Loucy (cell line): ENCODE results near the gene ZNF530.
A peak's percentile ranks its signal among the peaks of the same experiment; 100 is the strongest.

Experiments
- H2AFZ ChIP-seq: fragments of 200-600 bp; sonication (generic); 2 replicates; pipeline ENCODE4 v1.6.0; 2016; ENCODE audit warnings: antibody characterized with exemption, mild to moderate bottlenecking, low read length, moderate library complexity
- H3F3A ChIP-seq: fragments of 200-600 bp; 2 replicates; pipeline ENCODE4 v1.6.0; 2016; ENCODE audit warnings: antibody characterized with exemption, low read depth, mild to moderate bottlenecking
- H3K27me3 ChIP-seq: fragments of 200-600 bp; sonication (generic); 2 replicates; pipeline ENCODE4 v1.6.1; 2014; ENCODE audit warnings: low read length, mild to moderate bottlenecking; ENCODE audit not compliant: insufficient read depth, poor library complexity, severe bottlenecking
- H3K36me3 ChIP-seq: fragments of 200-600 bp; sonication (generic); 2 replicates; pipeline ENCODE4 v1.6.1; 2016; ENCODE audit warnings: low read length; ENCODE audit not compliant: insufficient read depth
- H3K4me1 ChIP-seq: fragments of 200-600 bp; sonication (generic); 2 replicates; pipeline ENCODE4 v1.5.1; 2014; ENCODE audit warnings: low read length, mild to moderate bottlenecking; ENCODE audit not compliant: insufficient read depth, poor library complexity, severe bottlenecking
- H3K4me2 ChIP-seq: fragments of 200-600 bp; sonication (generic); 2 replicates; pipeline ENCODE4 v1.6.0; 2014; ENCODE audit warnings: antibody characterized with exemption, low read length, low read depth, mild to moderate bottlenecking; ENCODE audit not compliant: poor library complexity, severe bottlenecking
- H3K4me3 ChIP-seq: fragments of 200-600 bp; sonication (generic); 2 replicates; pipeline ENCODE4 v1.5.1; 2014; ENCODE audit warnings: low read length, mild to moderate bottlenecking, mixed read lengths; ENCODE audit not compliant: poor library complexity, severe bottlenecking
- H3K79me2 ChIP-seq: fragments of 200-600 bp; sonication (generic); 2 replicates; pipeline ENCODE4 v1.6.1; 2014; ENCODE audit warnings: low read length; ENCODE audit not compliant: insufficient read depth
- H3K9ac ChIP-seq: fragments of 200-600 bp; sonication (generic); 2 replicates; pipeline ENCODE4 v1.6.0; 2014; ENCODE audit warnings: mild to moderate bottlenecking, low read depth, low read length, moderate library complexity; ENCODE audit not compliant: poor library complexity, severe bottlenecking
- H3K9me2 ChIP-seq: fragments of 200-600 bp; sonication (generic); replicated peaks from 2 replicates; pipeline ENCODE4 v1.6.1; 2016; ENCODE audit warnings: low read depth, low read length, mixed read lengths
- H3K9me3 ChIP-seq: fragments of 200-600 bp; sonication (generic); 2 replicates; pipeline ENCODE4 v1.6.1; 2014; ENCODE audit warnings: mild to moderate bottlenecking, antibody characterized with exemption, low read length, low read depth; ENCODE audit not compliant: insufficient read depth
- H4K20me1 ChIP-seq: fragments of 200-600 bp; sonication (generic); 2 replicates; pipeline ENCODE4 v1.6.0; 2014; ENCODE audit warnings: antibody characterized with exemption, low read length, mild to moderate bottlenecking; ENCODE audit not compliant: insufficient read depth, poor library complexity, severe bottlenecking
- EZH2phosphoT487 ChIP-seq: fragments of 200-600 bp; IDR thresholded peaks from 2 replicates; pipeline ENCODE4 v1.6.1; 2018; ENCODE audit warnings: antibody characterized with exemption, mild to moderate bottlenecking, moderate library complexity, borderline replicate concordance
- TF ChIP-seq, protein P1 (sequence below): fragments of 200-600 bp; sonication (generic); conservative IDR thresholded peaks from 2 replicates; pipeline ENCODE4 v1.5.1; 2014; ENCODE audit warnings: mild to moderate bottlenecking, antibody characterized with exemption, low read length

The ZNF530 gene

GRCh38 chr19:57587529-57587928, 12.2 kb upstream of the ZNF530 start:
- peaks cover 36% of the 10 kb centered on the region for H3K79me2 ChIP-seq
- TF ChIP-seq, protein P1, sequence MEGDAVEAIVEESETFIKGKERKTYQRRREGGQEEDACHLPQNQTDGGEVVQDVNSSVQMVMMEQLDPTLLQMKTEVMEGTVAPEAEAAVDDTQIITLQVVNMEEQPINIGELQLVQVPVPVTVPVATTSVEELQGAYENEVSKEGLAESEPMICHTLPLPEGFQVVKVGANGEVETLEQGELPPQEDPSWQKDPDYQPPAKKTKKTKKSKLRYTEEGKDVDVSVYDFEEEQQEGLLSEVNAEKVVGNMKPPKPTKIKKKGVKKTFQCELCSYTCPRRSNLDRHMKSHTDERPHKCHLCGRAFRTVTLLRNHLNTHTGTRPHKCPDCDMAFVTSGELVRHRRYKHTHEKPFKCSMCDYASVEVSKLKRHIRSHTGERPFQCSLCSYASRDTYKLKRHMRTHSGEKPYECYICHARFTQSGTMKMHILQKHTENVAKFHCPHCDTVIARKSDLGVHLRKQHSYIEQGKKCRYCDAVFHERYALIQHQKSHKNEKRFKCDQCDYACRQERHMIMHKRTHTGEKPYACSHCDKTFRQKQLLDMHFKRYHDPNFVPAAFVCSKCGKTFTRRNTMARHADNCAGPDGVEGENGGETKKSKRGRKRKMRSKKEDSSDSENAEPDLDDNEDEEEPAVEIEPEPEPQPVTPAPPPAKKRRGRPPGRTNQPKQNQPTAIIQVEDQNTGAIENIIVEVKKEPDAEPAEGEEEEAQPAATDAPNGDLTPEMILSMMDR, result no peak
- no peak for TF ChIP-seq EZH2phosphoT487
- H3K9me3 ChIP-seq, result peaks cover 35% of the 10 kb centered on the region; the same call in 1 of the 2 replicates
- no peak overlapping the region for H3K9ac ChIP-seq
- H2AFZ ChIP-seq, result no peak overlapping the region
- peaks cover 10% of the 10 kb centered on the region for H3K4me1 ChIP-seq
- H4K20me1 ChIP-seq, result no peaks in the 10 kb centered on the region
- no peaks in the 10 kb centered on the region for H3K9me2 ChIP-seq
- H3K4me2 ChIP-seq, result no peak overlapping the region
- no peak overlapping the region for H3K4me3 ChIP-seq
- H3F3A ChIP-seq, result no peaks in the 10 kb centered on the region
- no peaks in the 10 kb centered on the region for H3K27me3 ChIP-seq
- peaks cover 46% of the 10 kb centered on the region for H3K36me3 ChIP-seq

DNA sequence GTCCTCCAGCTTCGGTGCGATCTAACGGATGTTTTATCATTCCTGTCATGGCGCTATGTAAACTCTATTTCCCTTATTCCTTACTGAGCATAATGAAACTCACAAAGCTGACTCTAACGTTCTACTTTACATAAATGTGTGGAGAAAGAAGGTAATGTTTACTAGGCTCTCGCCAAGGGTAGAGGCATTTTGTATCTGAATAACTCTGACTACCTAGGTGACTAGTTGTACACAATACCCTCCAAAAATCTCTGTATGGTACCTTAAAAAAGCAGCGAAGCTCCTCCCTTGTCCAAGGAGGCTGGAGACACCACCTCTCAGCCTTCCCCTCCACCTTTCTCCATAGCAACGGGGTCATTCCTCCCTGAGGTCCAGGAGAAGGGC, 316 bp upstream of the ZNF530 start:
- Histone ChIP-seq H3K4me3 (peak overlapping the region; percentile 88), H2AFZ (peak overlapping the region; percentile 93), H3K9ac (no peak overlapping the region), H3K36me3 (peaks cover 3% of the 10 kb centered on the region; the same call in 1 of the 2 replicates), H3K4me1 (peaks cover 17% of the 10 kb centered on the region), H3K79me2 (peaks cover 20% of the 10 kb centered on the region), H3F3A (no peaks in the 10 kb centered on the region), H3K4me2 (peak overlapping the region; percentile 96), H3K9me3 (peaks cover 5% of the 10 kb centered on the region; the same call in 1 of the 2 replicates), H3K27me3 (peaks cover 9% of the 10 kb centered on the region), H3K9me2 (no peaks in the 10 kb centered on the region), H4K20me1 (no peaks in the 10 kb centered on the region)
- TF ChIP-seq, protein P1, result no peak
- TF ChIP-seq EZH2phosphoT487, result no peak

DNA sequence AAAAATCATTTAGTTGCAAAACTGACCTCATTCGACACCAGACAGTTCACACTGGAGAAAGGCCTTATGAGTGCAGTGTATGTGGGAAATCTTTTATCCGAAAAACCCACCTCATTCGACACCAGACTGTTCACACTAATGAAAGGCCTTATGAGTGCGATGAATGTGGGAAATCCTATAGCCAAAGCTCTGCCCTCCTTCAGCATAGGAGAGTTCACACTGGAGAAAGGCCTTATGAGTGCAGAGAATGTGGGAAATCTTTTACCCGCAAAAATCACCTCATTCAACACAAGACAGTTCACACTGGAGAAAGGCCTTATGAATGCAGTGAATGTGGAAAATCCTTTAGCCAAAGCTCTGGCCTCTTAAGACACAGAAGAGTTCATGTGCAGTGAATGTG, 7.2 kb downstream of the ZNF530 start:
- Histone ChIP-seq H3K9me3 (peaks cover 42% of the 10 kb centered on the region), H3K36me3 (peaks cover 30% of the 10 kb centered on the region), H3K9me2 (no peaks in the 10 kb centered on the region), H3K79me2 (no peaks in the 10 kb centered on the region), H3K4me1 (no peaks in the 10 kb centered on the region), H3F3A (no peaks in the 10 kb centered on the region), H2AFZ (no peak overlapping the region), H3K4me2 (no peak overlapping the region), H4K20me1 (no peaks in the 10 kb centered on the region), H3K4me3 (no peak overlapping the region), H3K9ac (no peak overlapping the region), H3K27me3 (no peaks in the 10 kb centered on the region)
- TF ChIP-seq EZH2phosphoT487, result no peak
- TF ChIP-seq, protein P1, result no peak
